Measurements from ENCODE around the gene PTPRD. TPM values are rescaled to one million over a fixed set of nuclear protein-coding genes. Genes with fewer than 3 reads are reported as not detected.

PTPRD gene
- total RNA-seq, 1 experiment from 2014 or later: not detected

DNA sequence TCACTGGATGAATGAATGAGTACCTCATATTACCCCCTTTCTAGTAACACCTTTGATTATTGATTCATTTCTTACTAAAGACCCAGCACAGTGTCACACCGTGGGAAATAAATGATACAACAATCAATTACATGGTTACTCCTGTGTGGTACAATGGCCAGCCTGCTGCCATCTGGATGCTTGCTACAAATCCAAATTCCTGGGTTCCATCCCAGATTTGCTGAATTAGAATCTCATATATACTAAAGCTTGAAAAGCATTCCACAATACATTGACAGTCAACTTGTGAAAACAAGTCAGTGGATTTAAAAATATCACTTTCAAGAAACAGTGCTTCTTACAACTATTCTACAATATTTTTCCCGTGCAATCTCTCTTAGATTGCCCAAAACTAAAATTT, 989.3 kb downstream of the PTPRD start:
- ChIA-PET CTCF (interaction anchor here (0.7 to 2.9 kb wide), 2 partner anchors 17 to 167 kb away, joined by 3 to 15 read pairs; no protein-coding TSS in a partner anchor), POLR2A (no interaction called here)
- Mint-ChIP-seq H3K4me3 (ENCODE audit: unreplicated experiment) (no peak overlapping the region), H3K27ac (ENCODE audit: low read depth, unreplicated experiment) (no peak overlapping the region), H3K27me3 (ENCODE audit: insufficient read depth, unreplicated experiment) (peaks cover 44% of the 10 kb centered on the region), H3K9me3 (ENCODE audit: unreplicated experiment) (peaks cover 7% of the 10 kb centered on the region), H3K36me3 (ENCODE audit: insufficient read depth, unreplicated experiment) (no peaks in the 10 kb centered on the region), H3K4me1 (ENCODE audit: insufficient read depth, unreplicated experiment) (no peaks in the 10 kb centered on the region)
- no TSS peak for BruUV-seq (replicated peaks)
- DNase-seq (ENCODE audit: unreplicated experiment): no peak
- no peak for TF ChIP-seq CTCF (IDR thresholded peaks at IDR 0.05; ENCODE audit: unreplicated experiment)
- intact Hi-C loops (cut with micrococcal nuclease): no loop called here

- ChIA-PET CTCF (no interaction called here), POLR2A (interaction anchor here (0.6 kb wide), 1 partner anchor 17 kb away, joined by 3 read pairs; no protein-coding TSS in a partner anchor)
- H3K27ac Mint-ChIP-seq (ENCODE audit: low read depth, unreplicated experiment): no peak overlapping the region
- peaks cover 5% of the 10 kb centered on the region for H3K9me3 Mint-ChIP-seq (ENCODE audit: unreplicated experiment)
- BruUV-seq (replicated peaks): no TSS peak
- intact Hi-C loops (cut with micrococcal nuclease): no loop called here
- no peak for TF ChIP-seq CTCF (IDR thresholded peaks at IDR 0.05; ENCODE audit: unreplicated experiment)
- H3K4me3 Mint-ChIP-seq (ENCODE audit: unreplicated experiment): no peak overlapping the region
- no peaks in the 10 kb centered on the region for H3K4me1 Mint-ChIP-seq (ENCODE audit: insufficient read depth, unreplicated experiment)
- peaks cover 31% of the 10 kb centered on the region for H3K27me3 Mint-ChIP-seq (ENCODE audit: insufficient read depth, unreplicated experiment)
- no peak for DNase-seq (ENCODE audit: unreplicated experiment)
- H3K36me3 Mint-ChIP-seq (ENCODE audit: insufficient read depth, unreplicated experiment): no peaks in the 10 kb centered on the region
Measured at GRCh38 chr9:9621355-9621940, 991.4 kb downstream of the PTPRD start.

GRCh38 chr9:9620736-9621135, 992.1 kb downstream of the PTPRD start:
- DNase-seq (ENCODE audit: unreplicated experiment): no peak
- CTCF ChIA-PET: no interaction called here
- Mint-ChIP-seq H3K4me3 (ENCODE audit: unreplicated experiment) (no peak overlapping the region), H3K27ac (ENCODE audit: low read depth, unreplicated experiment) (no peak overlapping the region), H3K36me3 (ENCODE audit: insufficient read depth, unreplicated experiment) (no peaks in the 10 kb centered on the region), H3K27me3 (ENCODE audit: insufficient read depth, unreplicated experiment) (peaks cover 24% of the 10 kb centered on the region), H3K9me3 (ENCODE audit: unreplicated experiment) (no peaks in the 10 kb centered on the region), H3K4me1 (ENCODE audit: insufficient read depth, unreplicated experiment) (no peaks in the 10 kb centered on the region)
- intact Hi-C loops (cut with micrococcal nuclease): no loop called here
- POLR2A ChIA-PET: no interaction called here
- no peak for TF ChIP-seq CTCF (IDR thresholded peaks at IDR 0.05; ENCODE audit: unreplicated experiment)
- BruUV-seq (replicated peaks): no TSS peak

GRCh38 chr9:9615086-9615485, 997.7 kb downstream of the PTPRD start:
- no TSS peak for BruUV-seq (replicated peaks)
- Mint-ChIP-seq H3K27me3 (ENCODE audit: insufficient read depth, unreplicated experiment) (peaks cover 20% of the 10 kb centered on the region), H3K4me1 (ENCODE audit: insufficient read depth, unreplicated experiment) (no peaks in the 10 kb centered on the region), H3K36me3 (ENCODE audit: insufficient read depth, unreplicated experiment) (no peaks in the 10 kb centered on the region), H3K4me3 (ENCODE audit: unreplicated experiment) (no peak overlapping the region), H3K27ac (ENCODE audit: low read depth, unreplicated experiment) (no peak overlapping the region), H3K9me3 (ENCODE audit: unreplicated experiment) (no peaks in the 10 kb centered on the region)
- intact Hi-C loops (cut with micrococcal nuclease): no loop called here
- DNase-seq (ENCODE audit: unreplicated experiment): no peak
- POLR2A ChIA-PET: no interaction called here
- TF ChIP-seq CTCF (IDR thresholded peaks at IDR 0.05; ENCODE audit: unreplicated experiment): no peak
- CTCF ChIA-PET: no interaction called here
